DOHH2 (cell line): Measurements from ENCODE around the gene SLC17A9.
A peak's percentile ranks its signal among the peaks of the same experiment; 100 is the strongest.

Experiments used
- H3F3A ChIP-seq: fragments of 200-600 bp; sonication (generic), shearing (Covaris generic); 2 replicates; pipeline ENCODE4 v1.6.0; 2016; ENCODE audit warnings: antibody characterized with exemption, mild to moderate bottlenecking; ENCODE audit not compliant: control insufficient read depth, insufficient read depth
- H3K27ac ChIP-seq: fragments of 200-600 bp; sonication (generic); 2 replicates; pipeline ENCODE4 v1.5.1; 2014; ENCODE audit warnings: low read depth, mild to moderate bottlenecking, low read length, moderate library complexity
- H3K27me3 ChIP-seq: fragments of 200-600 bp; sonication (generic); 2 replicates; pipeline ENCODE4 v1.6.1; 2014; ENCODE audit warnings: mild to moderate bottlenecking, low read length, mixed read lengths; ENCODE audit not compliant: control insufficient read depth
- H3K36me3 ChIP-seq: fragments of 200-600 bp; sonication (generic); 2 replicates; pipeline ENCODE4 v1.6.1; 2014; ENCODE audit warnings: mild to moderate bottlenecking, low read length, moderate library complexity, mixed read lengths; ENCODE audit not compliant: control insufficient read depth
- H3K4me1 ChIP-seq: fragments of 200-600 bp; sonication (generic); 2 replicates; pipeline ENCODE4 v1.6.1; 2014; ENCODE audit warnings: mild to moderate bottlenecking, low read length, mixed read lengths; ENCODE audit not compliant: control insufficient read depth
- H3K4me2 ChIP-seq: fragments of 200-600 bp; sonication (generic); 2 replicates; pipeline ENCODE4 v1.6.0; 2014; ENCODE audit warnings: mild to moderate bottlenecking, low read length, moderate library complexity
- H3K4me3 ChIP-seq: fragments of 200-600 bp; sonication (generic); 2 replicates; pipeline ENCODE4 v1.5.1; 2014; ENCODE audit warnings: mild to moderate bottlenecking, low read length, mixed read lengths
- H3K79me2 ChIP-seq: fragments of 200-600 bp; sonication (generic); 2 replicates; pipeline ENCODE4 v1.6.1; 2014; ENCODE audit warnings: mild to moderate bottlenecking, low read length, mixed read lengths; ENCODE audit not compliant: control insufficient read depth
- H3K9me2 ChIP-seq: fragments of 200-600 bp; sonication (generic); replicated peaks from 2 replicates; pipeline ENCODE4 v1.6.1; 2014; ENCODE audit warnings: mild to moderate bottlenecking, low read length, mixed read lengths; ENCODE audit not compliant: control insufficient read depth
- H3K9me3 ChIP-seq: fragments of 200-600 bp; sonication (generic); 2 replicates; pipeline ENCODE4 v1.6.1; 2014; ENCODE audit warnings: antibody characterized with exemption, low read length, mixed read lengths; ENCODE audit not compliant: control insufficient read depth, insufficient read depth
- H4K20me1 ChIP-seq: fragments of 200-600 bp; sonication (generic); 2 replicates; pipeline ENCODE4 v1.6.0; 2014; ENCODE audit warnings: low read depth, mild to moderate bottlenecking, antibody characterized with exemption, low read length, moderate library complexity; ENCODE audit not compliant: control insufficient read depth, insufficient read depth
- CTCF ChIP-seq: fragments of 200-600 bp; sonication (generic); IDR thresholded peaks from one replicate; pipeline ENCODE4 v1.5.1; 2014; ENCODE audit warnings: antibody characterized with exemption, mild to moderate bottlenecking, low read depth, low read length; ENCODE audit not compliant: poor library complexity, severe bottlenecking
- EZH2phosphoT487 ChIP-seq: fragments of 200-600 bp; sonication (generic); IDR thresholded peaks from 2 replicates; pipeline ENCODE4 v1.6.1; 2017; ENCODE audit warnings: borderline replicate concordance, mild to moderate bottlenecking, antibody characterized with exemption, low read length, moderate library complexity, mixed read lengths

Gene SLC17A9

DNA sequence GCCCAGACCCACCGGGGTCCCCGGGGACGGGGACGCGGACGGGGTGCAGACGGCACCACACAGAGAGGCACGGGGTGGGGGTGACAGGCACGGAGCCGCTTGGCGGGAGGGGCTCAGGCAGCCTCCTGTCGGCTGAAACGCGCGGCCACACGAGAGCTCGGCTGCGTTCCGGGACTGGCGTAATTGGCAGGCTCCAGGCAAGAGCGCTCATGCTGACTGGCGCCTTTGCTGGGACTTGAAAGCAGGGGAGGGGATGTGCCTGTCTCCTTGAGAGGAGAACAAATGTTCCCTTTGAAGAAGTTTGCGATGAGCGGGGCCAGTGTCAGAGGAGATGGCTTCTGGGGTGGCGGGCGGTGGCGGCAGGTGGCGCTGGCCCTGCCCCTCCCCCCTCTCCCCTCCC, 28.5 kb downstream of the SLC17A9 start:
- H3F3A ChIP-seq, result no peaks in the 10 kb centered on the region
- H3K4me1 ChIP-seq, result peaks cover 67% of the 10 kb centered on the region
- no peaks in the 10 kb centered on the region for H3K36me3 ChIP-seq
- peak overlapping the region; percentile 24; the same call in 1 of the 2 replicates for H3K4me2 ChIP-seq
- no peak overlapping the region for H3K27ac ChIP-seq
- H3K4me3 ChIP-seq, result no peak overlapping the region
- no peaks in the 10 kb centered on the region for H3K79me2 ChIP-seq
- no peaks in the 10 kb centered on the region for H3K9me3 ChIP-seq
- H3K9me2 ChIP-seq, result no peaks in the 10 kb centered on the region
- H3K27me3 ChIP-seq, result peaks cover 51% of the 10 kb centered on the region
- H4K20me1 ChIP-seq, result no peaks in the 10 kb centered on the region
- TF ChIP-seq EZH2phosphoT487, result no peak
- no peak for TF ChIP-seq CTCF

DNA sequence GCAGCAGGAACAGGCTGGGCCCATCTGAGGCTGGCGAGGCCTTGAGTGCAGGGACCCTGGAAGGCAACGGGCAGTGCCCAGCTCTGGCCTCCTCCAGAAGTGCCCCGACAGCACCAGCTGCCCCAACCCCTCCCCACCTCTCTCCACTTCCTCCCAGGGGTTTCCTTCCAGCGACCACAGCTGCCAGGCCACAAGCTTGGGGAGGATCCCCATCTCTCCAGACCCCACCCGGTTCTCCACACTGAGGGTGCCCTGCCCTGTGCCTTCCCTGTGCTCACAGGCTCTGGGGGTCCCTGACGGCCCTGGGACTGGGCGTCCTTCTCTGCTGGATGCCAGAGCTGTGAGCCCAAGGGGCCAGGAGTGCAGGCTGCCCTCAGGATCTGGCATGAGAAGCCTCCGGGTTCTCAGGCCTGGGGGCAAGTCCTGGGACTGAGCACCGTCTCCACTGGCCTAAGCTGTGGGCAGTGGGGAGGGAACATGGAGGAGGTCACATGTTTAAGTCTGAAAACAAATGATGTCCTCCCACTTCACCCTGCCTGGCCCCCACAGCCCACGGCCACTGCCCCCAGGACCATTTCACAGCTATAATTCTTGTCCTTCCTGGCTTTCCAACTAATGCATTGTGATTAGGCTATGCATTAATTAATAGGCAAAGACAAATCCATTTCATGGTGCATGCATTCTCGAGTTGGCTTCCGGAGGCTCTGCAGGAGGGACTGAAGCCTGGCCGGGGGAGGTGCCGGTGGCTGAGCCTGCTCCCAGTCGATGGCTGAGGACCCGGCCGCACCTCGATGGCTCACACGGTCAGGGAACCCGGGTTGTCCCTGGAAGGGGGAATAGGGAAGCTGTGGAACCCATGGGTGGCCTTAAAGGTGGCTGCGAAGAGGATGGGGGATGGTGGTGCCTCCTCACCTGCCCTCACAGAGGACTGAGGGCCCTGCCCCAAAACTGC, 29.9 kb downstream of the SLC17A9 start:
- TF ChIP-seq EZH2phosphoT487 (no peak), CTCF (no peak)
- H3K4me3 ChIP-seq, result no peak overlapping the region
- H3K27ac ChIP-seq, result no peak overlapping the region
- no peaks in the 10 kb centered on the region for H3K9me3 ChIP-seq
- H3K36me3 ChIP-seq, result no peaks in the 10 kb centered on the region
- H3K4me1 ChIP-seq, result peaks cover 57% of the 10 kb centered on the region
- H3K27me3 ChIP-seq, result peaks cover 49% of the 10 kb centered on the region
- no peaks in the 10 kb centered on the region for H3K79me2 ChIP-seq
- no peaks in the 10 kb centered on the region for H4K20me1 ChIP-seq
- H3K4me2 ChIP-seq, result no peak overlapping the region
- H3K9me2 ChIP-seq, result no peaks in the 10 kb centered on the region
- H3F3A ChIP-seq, result no peaks in the 10 kb centered on the region

- Histone ChIP-seq H3K79me2 (no peaks in the 10 kb centered on the region), H3K27me3 (peaks cover 49% of the 10 kb centered on the region), H4K20me1 (no peaks in the 10 kb centered on the region), H3K4me2 (no peak overlapping the region), H3K36me3 (no peaks in the 10 kb centered on the region), H3K4me3 (no peak overlapping the region), H3K9me2 (no peaks in the 10 kb centered on the region), H3K9me3 (no peaks in the 10 kb centered on the region), H3F3A (no peaks in the 10 kb centered on the region), H3K4me1 (peaks cover 49% of the 10 kb centered on the region), H3K27ac (no peak overlapping the region)
- no peak for TF ChIP-seq EZH2phosphoT487
- no peak for TF ChIP-seq CTCF
Measured at GRCh38 chr20:62983210-62983609, 30.7 kb downstream of the SLC17A9 start.
